GM11168 (cell line): ENCODE measurements around the gene NIPAL4.
"Not testable (repeated sequence)": the region's sequence is repeated elsewhere in the genome, so short reads cannot be mapped to it uniquely, and the experiment has no call there.

Experiments used
- in situ Hi-C: fragments of 300-500 bp; cut with MboI; formaldehyde crosslinking; loops from one replicate; pipeline ENCODE4 v1.12.0; 2022; ENCODE audit warnings: low sequenced_read_pairs; ENCODE audit not compliant: unreplicated experiment

The NIPAL4 gene

GRCh38 chr5:157481666-157482065 is 21.7 kb downstream of the NIPAL4 start:
- in situ Hi-C loops = no loop called here

GRCh38 chr5:157482702-157483101 is 22.7 kb downstream of the NIPAL4 start:
- in situ Hi-C loops = not testable (repeated sequence)

GRCh38 chr5:157484768-157485167 is 24.8 kb downstream of the NIPAL4 start:
- in situ Hi-C loops = no loop called here

GRCh38 chr5:157485340-157485739 is 25.3 kb downstream of the NIPAL4 start:
- in situ Hi-C loops = no loop called here

GRCh38 chr5:157485811-157486210 is 25.8 kb downstream of the NIPAL4 start:
- in situ Hi-C loops = no loop called here

GRCh38 chr5:157486221-157486681 is 26.2 kb downstream of the NIPAL4 start:
- in situ Hi-C loops = no loop called here

- in situ Hi-C loops = no loop called here
Measured at GRCh38 chr5:157486861-157487260, 26.8 kb downstream of the NIPAL4 start.

- in situ Hi-C loops = no loop called here
Measured at GRCh38 chr5:157487358-157487757, 27.3 kb downstream of the NIPAL4 start.

GRCh38 chr5:157491471-157491995 is 31.5 kb downstream of the NIPAL4 start:
- in situ Hi-C loops = no loop called here

- in situ Hi-C loops = no loop called here
Measured at GRCh38 chr5:157492886-157493285, 32.9 kb downstream of the NIPAL4 start.

- in situ Hi-C loops = no loop called here
Measured at GRCh38 chr5:157494178-157494832, 34.3 kb downstream of the NIPAL4 start.

- in situ Hi-C loops = no loop called here
Measured at GRCh38 chr5:157496864-157497263, 36.9 kb downstream of the NIPAL4 start.

GRCh38 chr5:157497875-157498611 is 38.0 kb downstream of the NIPAL4 start:
- in situ Hi-C loops = no loop called here

- in situ Hi-C loops = no loop called here
Measured at GRCh38 chr5:157502143-157502647, 42.2 kb downstream of the NIPAL4 start.

GRCh38 chr5:157504053-157504452 is 44.0 kb downstream of the NIPAL4 start:
- in situ Hi-C loops = no loop called here

GRCh38 chr5:157505496-157505895 is 45.5 kb downstream of the NIPAL4 start:
- in situ Hi-C loops = no loop called here

- in situ Hi-C loops = no loop called here
Measured at GRCh38 chr5:157506066-157506590, 46.1 kb downstream of the NIPAL4 start.

GRCh38 chr5:157506981-157507780 is 47.2 kb downstream of the NIPAL4 start:
- in situ Hi-C loops = no loop called here

GRCh38 chr5:157509093-157509492 is 49.1 kb downstream of the NIPAL4 start:
- in situ Hi-C loops = no loop called here

GRCh38 chr5:157509587-157509986 is 49.6 kb downstream of the NIPAL4 start:
- in situ Hi-C loops = no loop called here
